Stimulated activated CD8-positive, alpha-beta memory T cell treated with anti-CD3 and anti-CD28 coated beads, Interleukin-12 subunit alpha, Interleukin-12 subunit beta, amount 100 ng/mL, for 4 hours (primary cell): Measurements from ENCODE around the gene DNAH8.

Experiments used
- DNase-seq: peaks from one replicate; pipeline ENCODE4 v3.0.0-alpha.2; 2020; ENCODE audit warnings: low read depth

Gene DNAH8

DNA sequence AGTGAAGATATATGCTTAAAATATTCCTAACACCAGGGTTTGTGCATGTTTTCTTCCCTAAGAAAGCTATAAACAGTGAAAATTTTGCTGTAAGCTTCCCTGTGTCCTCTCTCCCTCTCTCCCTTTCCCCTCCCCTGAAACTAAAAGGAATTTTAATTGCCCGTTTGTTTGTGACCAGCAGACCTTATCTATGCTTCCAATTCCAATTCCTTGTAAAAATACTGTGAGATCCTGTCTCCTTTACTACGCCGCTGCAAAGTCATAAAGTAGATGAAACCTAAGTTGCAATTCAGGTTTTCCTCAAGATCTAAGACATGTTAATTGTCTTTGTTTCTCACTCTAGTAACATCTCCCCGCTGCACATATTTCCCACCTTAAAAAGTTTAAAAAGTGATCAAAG is 82.3 kb downstream of the DNAH8 start:
- no peak for DNase-seq

GRCh38 chr6:38799529-38800184 is 84.5 kb downstream of the DNAH8 start:
- no peak for DNase-seq

DNA sequence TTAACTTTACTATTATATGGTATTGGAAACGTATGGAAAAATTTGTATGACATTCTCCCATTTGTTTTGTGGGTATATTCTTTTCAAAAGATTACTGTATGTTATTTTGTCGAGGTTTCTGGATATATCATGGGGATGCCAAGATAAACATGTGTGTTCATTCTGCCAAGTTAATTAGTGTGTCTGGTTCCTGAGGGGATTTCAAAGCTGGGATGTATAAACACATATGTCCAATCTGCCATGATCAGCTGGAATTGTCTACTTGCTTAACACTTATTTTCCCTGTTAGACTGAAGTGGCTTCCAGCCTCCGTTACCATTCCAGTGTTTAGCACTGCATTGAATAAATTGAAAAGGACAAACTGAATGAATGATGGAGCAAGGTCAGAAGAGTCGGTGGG is 86.2 kb downstream of the DNAH8 start:
- DNase-seq, result no peak

- no peak for DNase-seq
Measured at GRCh38 chr6:38802497-38802896, 87.4 kb downstream of the DNAH8 start.

- DNase-seq, result no peak
Measured at GRCh38 chr6:38803129-38803528, 88.0 kb downstream of the DNAH8 start.

- DNase-seq, result no peak
Measured at GRCh38 chr6:38804358-38804757, 89.2 kb downstream of the DNAH8 start.

DNA sequence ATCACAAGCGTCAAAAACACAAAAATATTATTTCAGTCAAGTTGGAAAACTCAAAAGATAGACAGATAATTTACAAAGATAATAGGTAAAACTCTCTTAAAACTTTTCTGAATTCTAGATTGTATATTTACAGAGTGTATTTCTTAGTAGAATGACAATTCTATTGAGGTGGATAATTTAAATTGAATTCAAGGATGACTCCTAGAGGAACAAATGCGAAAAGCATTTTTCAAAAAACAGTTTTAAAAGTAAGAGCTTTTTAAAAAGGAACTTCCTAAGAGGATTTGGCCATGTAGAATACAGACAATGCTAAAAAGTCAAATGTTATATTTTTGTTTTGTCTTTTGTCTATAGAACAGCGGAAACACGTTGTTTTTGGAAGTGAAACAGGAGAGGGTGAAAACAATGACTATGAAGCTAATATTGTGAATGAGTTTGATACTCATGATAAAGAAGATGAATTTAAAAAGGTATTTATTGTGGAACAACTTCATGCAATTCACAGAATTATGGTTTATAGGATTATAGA is 90.1 kb downstream of the DNAH8 start:
- no peak for DNase-seq

DNA sequence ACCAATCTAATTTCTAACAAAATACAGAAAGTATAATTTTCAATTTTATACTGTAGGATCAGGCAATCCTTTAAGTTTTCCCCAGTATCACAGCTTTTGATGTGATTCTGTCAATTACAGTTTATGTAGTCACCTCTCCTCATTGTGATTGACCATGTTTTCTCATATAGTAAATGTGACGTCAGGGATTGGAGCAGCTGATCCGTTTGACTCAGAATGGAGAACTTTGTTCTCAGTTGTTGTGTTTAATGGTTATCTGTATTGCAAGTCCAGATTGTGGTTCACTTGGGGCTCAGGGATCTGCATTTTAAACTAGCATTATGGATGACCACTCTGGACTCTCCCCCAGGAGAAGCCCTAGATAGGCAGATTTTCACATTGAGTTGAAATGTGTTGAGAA is 90.6 kb downstream of the DNAH8 start:
- DNase-seq, result no peak

DNA sequence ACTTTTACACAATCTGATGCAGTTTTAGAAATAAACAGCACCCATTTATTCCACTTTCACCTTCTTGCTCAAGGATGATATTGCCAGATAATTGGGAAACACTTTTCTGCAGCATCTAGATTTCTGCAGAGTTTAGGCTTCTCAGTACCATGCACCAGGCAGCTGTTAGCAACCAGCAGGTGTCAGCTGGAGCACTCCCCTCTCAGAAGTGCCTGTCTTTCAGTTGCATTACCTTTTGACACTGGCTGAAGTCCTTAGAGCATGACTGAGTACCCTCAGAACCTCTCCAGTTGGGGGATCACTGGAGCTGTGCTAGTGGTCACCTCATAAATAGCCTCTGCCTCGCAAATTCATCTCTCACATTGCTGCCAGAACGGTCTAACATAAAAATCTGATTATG is 91.2 kb downstream of the DNAH8 start:
- no peak for DNase-seq

DNA sequence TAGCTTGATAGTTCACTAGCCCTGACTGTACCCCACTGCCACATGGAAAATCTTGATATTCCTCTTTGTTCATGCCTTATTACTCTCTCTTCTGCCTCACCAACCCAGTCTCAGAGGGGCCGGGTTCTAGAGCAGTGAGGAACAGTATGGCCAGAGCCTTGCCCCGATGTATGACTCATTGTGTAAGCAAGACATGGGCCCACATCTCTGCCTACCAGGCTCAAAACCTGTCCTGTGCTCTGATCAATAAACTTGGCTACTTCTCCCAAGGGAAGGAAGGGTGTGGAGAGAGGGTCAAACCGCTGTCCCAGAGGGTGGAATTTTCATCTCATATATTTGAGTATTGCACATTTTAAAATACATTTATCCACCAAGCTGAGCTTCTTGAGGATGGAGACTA is 91.7 kb downstream of the DNAH8 start:
- DNase-seq, result no peak

DNA sequence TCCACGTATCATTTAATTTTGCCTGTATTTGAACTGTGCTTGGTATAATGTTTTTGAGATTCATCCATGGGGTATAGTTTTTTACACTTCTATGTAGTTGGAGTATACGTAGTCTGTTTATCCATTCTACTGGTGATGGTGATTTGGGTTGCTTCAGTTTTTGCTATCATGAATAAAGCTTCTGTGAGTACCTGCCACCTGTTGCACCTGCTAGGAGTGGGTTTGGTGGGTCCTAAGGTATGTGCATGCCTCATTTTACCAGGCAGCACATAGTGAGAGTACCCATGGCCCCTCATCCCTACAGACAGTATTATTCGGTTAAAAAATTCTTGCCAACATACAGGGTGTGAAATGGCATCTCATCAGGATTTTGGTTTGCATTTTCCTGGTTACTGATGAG is 92.9 kb downstream of the DNAH8 start:
- DNase-seq, result no peak

- no peak for DNase-seq
Measured at GRCh38 chr6:38813041-38813823, 98.1 kb downstream of the DNAH8 start.

DNA sequence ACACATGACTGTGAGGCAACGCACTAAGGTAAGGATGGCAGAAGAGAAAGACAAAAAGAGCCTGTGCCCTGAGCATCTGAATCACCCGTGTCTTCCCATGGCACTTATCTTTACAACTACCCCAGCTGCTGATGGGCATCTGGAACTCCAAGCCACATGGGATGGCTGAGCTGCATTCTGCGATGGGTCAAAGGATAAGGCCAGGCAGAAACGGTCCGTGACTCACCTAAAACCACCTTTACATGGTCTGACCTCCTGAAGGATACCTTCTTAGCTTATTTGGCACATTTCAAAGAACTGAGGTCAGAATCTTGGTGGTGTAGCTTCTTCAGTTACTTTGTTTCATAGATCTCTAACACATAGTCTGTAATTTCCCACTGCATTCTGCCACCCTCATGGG is 99.7 kb downstream of the DNAH8 start:
- no peak for DNase-seq

DNA sequence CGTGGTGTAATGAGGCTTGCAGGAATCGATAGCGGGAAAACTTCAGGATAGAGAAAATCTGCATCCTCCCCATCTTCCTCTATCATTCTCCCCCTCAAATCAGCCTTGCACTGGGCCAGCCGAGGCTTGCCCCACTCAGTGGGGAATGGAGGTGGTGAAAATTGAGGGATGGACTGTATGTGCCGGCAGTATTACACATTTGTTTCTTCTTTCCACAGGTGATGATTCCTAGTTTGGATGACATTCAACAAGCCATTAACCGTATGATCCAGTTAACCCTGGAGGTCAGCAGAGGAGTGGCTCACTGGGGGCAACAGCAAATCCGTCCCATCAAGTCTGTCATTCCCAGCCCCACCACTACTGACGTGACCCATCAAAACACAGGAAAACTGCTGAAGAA is 100.1 kb downstream of the DNAH8 start:
- no peak for DNase-seq

DNA sequence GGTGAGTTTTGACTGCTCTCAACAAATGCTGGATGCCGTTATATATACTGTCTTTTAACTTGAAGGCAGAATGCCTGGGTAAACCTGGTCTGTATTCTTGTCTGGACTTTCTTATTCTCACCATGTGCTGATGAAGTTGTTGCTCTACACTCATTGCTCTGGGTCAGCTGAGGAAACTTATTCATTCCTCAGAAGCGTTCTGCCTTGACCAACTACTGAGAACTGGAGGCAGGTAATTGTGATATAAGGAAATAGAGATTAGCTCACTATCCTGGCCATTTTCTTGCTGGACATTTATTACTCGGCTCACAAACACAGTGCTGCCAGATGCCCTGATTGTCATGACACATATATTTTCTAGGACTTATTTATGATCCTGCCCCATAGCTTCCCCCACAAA is 103.6 kb downstream of the DNAH8 start:
- DNase-seq, result no peak

DNA sequence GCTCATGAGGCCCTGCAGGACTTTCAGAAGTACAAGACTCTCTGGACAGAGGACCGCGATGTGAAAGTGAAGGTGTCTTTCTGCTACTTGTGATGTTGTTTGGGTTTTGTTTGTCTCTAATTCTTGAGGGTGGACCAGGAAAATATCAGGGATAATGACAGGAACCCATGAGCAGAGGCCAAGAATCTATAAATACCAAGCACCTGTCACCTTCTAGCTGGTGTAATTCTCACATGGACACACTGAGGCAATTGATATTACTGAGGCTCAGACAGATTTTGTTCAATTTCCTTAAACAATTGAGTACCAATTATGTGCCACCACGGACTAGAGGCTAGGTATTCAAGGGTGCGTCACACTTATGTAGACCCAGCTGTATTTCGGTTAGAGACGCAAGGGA is 107.9 kb downstream of the DNAH8 start:
- no peak for DNase-seq

- DNase-seq, result no peak
Measured at GRCh38 chr6:38824243-38824894, 109.3 kb downstream of the DNAH8 start.

DNA sequence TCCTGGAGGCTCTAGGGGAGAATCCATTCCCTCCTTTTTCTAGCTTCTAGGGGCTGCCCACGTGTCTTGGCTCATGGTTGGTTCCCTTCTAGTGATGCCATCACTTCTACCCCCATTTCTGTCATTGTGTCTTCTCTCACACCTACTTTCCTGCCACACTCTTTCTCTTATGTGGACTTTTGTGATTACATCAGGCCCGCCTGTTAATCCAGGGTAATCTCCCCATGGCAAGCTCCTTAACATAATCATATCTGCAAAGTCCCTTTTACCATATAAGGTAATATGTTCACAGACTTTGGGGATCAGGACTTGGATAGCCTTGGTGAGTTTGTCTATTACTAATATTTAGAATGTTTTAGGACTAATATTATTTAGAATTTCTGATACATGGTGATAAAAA is 111.9 kb downstream of the DNAH8 start:
- no peak for DNase-seq

GRCh38 chr6:38831865-38832264 is 116.8 kb downstream of the DNAH8 start:
- DNase-seq, result no peak

GRCh38 chr6:38833320-38833719 is 118.2 kb downstream of the DNAH8 start:
- no peak for DNase-seq

DNA sequence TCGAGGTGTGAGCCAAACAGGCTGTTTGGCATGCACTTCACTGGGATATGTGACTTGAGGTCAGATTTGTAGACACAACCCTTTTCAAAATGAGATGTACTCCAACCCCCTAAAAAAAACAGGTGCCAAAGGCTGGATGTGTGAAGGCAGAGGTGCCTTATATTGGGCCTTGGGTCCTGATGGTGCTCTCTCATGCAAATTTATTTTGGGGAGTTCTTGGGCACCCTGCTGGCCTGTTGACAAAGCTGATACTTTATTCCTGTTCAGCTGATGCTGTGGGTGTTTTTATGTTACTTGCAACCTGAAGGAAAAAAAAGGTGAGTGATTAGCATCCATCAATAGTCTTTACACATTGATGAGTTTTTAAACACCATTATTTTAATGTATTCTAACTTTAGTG is 121.5 kb downstream of the DNAH8 start:
- no peak for DNase-seq

GRCh38 chr6:38837101-38837500 is 122.0 kb downstream of the DNAH8 start:
- no peak for DNase-seq

DNA sequence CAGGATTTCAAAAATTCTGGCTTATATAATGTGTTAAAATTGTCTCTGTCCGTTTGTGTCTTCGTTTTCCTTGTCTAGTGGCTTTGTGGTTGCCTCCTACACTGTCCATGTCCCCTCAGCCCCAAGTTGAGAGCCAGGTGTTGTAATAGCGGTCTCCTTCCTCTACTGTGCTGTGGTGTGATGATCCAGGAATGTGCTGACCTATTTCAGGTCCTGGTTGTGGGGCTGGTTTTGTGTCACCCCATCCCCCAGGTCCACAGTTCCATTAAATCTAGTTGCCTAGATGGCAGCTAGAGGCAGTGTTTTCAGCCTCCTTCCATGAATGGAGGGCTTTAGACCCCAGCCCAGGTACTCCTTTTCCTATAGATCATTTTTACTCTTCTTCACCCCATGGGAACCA is 128.7 kb downstream of the DNAH8 start:
- DNase-seq, result no peak
